GM12878 (cell line): ENCODE data around the gene COL27A1. TPM values are rescaled to one million over a fixed set of nuclear protein-coding genes. Genes with fewer than 3 reads are reported as not detected.

Experiments
- ATAC-seq: fragments of 200-7000 bp; cut with Tn5 transposase; 3 replicates; pipeline ENCODE4 v1.9.1; 2020; ENCODE audit warnings: mild to moderate bottlenecking, moderate library complexity
- BruUV-seq: library from RNA; stranded (reverse); fragments of 400-500 nt; replicated peaks from 2 replicates; lab custom pipeline; 2021; lab: Mats Ljungman, UMichigan
- CTCF ChIA-PET: fragments of 300-600 bp; sonication (Branson Sonifier 250); formaldehyde crosslinking; extraction: SDS; loops from one replicate; lab custom pipeline; 2021; ENCODE audit warnings: inconsistent platforms; lab: Yijun Ruan, JAX
- POLR2A ChIA-PET: fragments of 350-600 bp; formaldehyde crosslinking; extraction: SDS; loops from one replicate; lab custom pipeline; 2021; ENCODE audit warnings: inconsistent platforms; lab: Charles Lee
- RAD21 ChIA-PET: fragments of 300-600 bp; sonication (Branson Sonifier 250); formaldehyde crosslinking; loops from one replicate; lab custom pipeline; 2023; ENCODE audit warnings: antibody characterized with exemption; ENCODE audit not compliant: unreplicated experiment; lab: Charles Lee
- SMC1A ChIA-PET: fragments of 300-600 bp; sonication (Branson Sonifier 250); formaldehyde crosslinking; loops from one replicate; lab custom pipeline; 2023; ENCODE audit not compliant: unreplicated experiment, uncharacterized antibody; lab: Charles Lee
- DNase-seq: peaks from one replicate; pipeline ENCODE4 v3.0.0-alpha.2; 2011; ENCODE audit warnings: low read depth, low spot score
- FAIRE-seq: peaks from 3 replicates; lab custom pipeline; 2011; peaks lifted over from hg19 to GRCh38; lab: Jason Lieb, UNC
- H2AFZ ChIP-seq: 2 replicates; pipeline ENCODE4 v1.6.0; 2011; ENCODE audit warnings: low read depth, low read length, control low read depth; ENCODE audit not compliant: control insufficient read depth
- H3K27ac ChIP-seq: 2 replicates; pipeline ENCODE4 v1.5.1; 2011; ENCODE audit warnings: control low read depth; ENCODE audit not compliant: control insufficient read depth, insufficient read depth
- H3K27me3 ChIP-seq, 2 experiments: replicated peaks in 1 of 2; 2 replicates each; pipeline versions ENCODE4 v1.6.0 to v1.6.1; 2011; ENCODE audit warnings: low read length in 1 of 2; ENCODE audit not compliant: control insufficient read depth in 2 of 2, insufficient read depth in 2 of 2
- H3K36me3 ChIP-seq, 2 experiments: 2 replicates each; pipeline ENCODE4 v1.5.1; 2011; ENCODE audit warnings: low read length in 1 of 2; ENCODE audit not compliant: control insufficient read depth in 2 of 2, insufficient read depth in 2 of 2
- H3K4me1 ChIP-seq: 2 replicates; pipeline ENCODE4 v1.6.1; 2011; ENCODE audit warnings: mild to moderate bottlenecking, low read length, moderate library complexity, mixed read lengths; ENCODE audit not compliant: control insufficient read depth, insufficient read depth
- H3K4me2 ChIP-seq: 2 replicates; pipeline ENCODE4 v1.6.0; 2011; ENCODE audit warnings: control low read depth; ENCODE audit not compliant: control insufficient read depth, insufficient read depth
- H3K4me3 ChIP-seq: fragments of 200-600 bp; sonication (generic); 2 replicates; pipeline ENCODE4 v1.5.1; 2016
- H3K79me2 ChIP-seq: 2 replicates; pipeline ENCODE4 v1.6.0; 2011; ENCODE audit warnings: low read length; ENCODE audit not compliant: control insufficient read depth, insufficient read depth
- H3K9ac ChIP-seq: 2 replicates; pipeline ENCODE4 v1.8.0; 2011; ENCODE audit warnings: low read length, control low read depth, mixed read lengths; ENCODE audit not compliant: control insufficient read depth, insufficient read depth
- H3K9me3 ChIP-seq: replicated peaks from 3 replicates; pipeline ENCODE4 v1.5.1; 2011; ENCODE audit warnings: mild to moderate bottlenecking, low read length; ENCODE audit not compliant: control insufficient read depth, insufficient read depth
- H4K20me1 ChIP-seq: 2 replicates; pipeline ENCODE4 v1.6.0; 2011; ENCODE audit not compliant: control insufficient read depth, insufficient read depth
- CUX1 ChIP-seq: IDR thresholded peaks from 2 replicates; pipeline ENCODE4 v1.6.1; 2012; ENCODE audit warnings: improper control_type of control experiment, low read depth, low read length; ENCODE audit not compliant: insufficient replicate concordance
- POLR2A ChIP-seq: IDR thresholded peaks from 2 replicates; pipeline ENCODE4 v1.6.1; 2011; ENCODE audit warnings: low read depth, mild to moderate bottlenecking, low read length
- WGBS: methylation state at CpG from one replicate; pipeline ENCODE4 v1.1.6; 2016; ENCODE audit warnings: low lambda C conversion rate; ENCODE audit not compliant: insufficient replicate concordance, insufficient coverage; ENCODE audit errors: missing lambda C conversion rate; 5-methylcytosine and 5-hydroxymethylcytosine counted together
- in situ Hi-C: fragments of 300-500 bp; cut with MboI; formaldehyde crosslinking; loops from 9 replicates; pipeline ENCODE4 v1.14.3; 2018; ENCODE audit warnings: mixed read lengths
- intact Hi-C: fragments of 100-400 bp; cut with micrococcal nuclease; formaldehyde crosslinking; loops from one replicate; pipeline ENCODE4 v1.14.2; 2022; ENCODE audit not compliant: unreplicated experiment
- polyA plus RNA-seq, 11 experiments: library from polyadenylated mRNA; depleted of rRNA in 4 of 11; unstranded in 6 of 11; stranded (reverse) in 5 of 11; fragments of >200 nt; fragmentation: Nextera tagmentation in 4 of 11; fragmentation: Illumina TruSeq in 1 of 11; extraction: Ambion mirVana in 4 of 11; extraction: Trizol in 1 of 11; gene quantifications; 1 replicate in 1 of 11; 2 replicates in 10 of 11; pipeline versions ENCODE4 v1.2.1 to v1.2.3, GENCODE V29; 2011 to 2016; ENCODE audit warnings: inconsistent platforms in 2 of 11, missing spikeins in 2 of 11, low read depth in 1 of 11
- total RNA-seq, 4 experiments: library from RNA; depleted of rRNA in 3 of 4; stranded (reverse); fragments of >200 nt in 3 of 4; fragmentation: Illumina TruSeq in 1 of 4; extraction: Trizol in 1 of 4; gene quantifications; 2 replicates each; pipeline versions ENCODE4 v1.2.1 to v1.2.3, GENCODE V29; 2013 to 2021

Gene COL27A1
- total and polyA plus RNA-seq, 10 of the 15 experiments (the other 5 are each of a cell fraction or from before 2014, with no cell fraction given): 0.10 TPM; not detected in 9

GRCh38 chr9:114344188-114344566 lies 188.8 kb downstream of the COL27A1 start:
- no peak overlapping the region for H2AFZ ChIP-seq
- no peaks in the 10 kb centered on the region for H3K27me3 ChIP-seq
- H3K9ac ChIP-seq: no peak overlapping the region
- ATAC-seq (no peak), DNase-seq (no peak), FAIRE-seq (no peak)
- H3K79me2 ChIP-seq: no peaks in the 10 kb centered on the region
- POLR2A ChIA-PET: interaction anchor here (1.2 kb wide), 1 partner anchor 47 kb away, joined by 4 read pairs; no protein-coding TSS in a partner anchor
- H3K4me2 ChIP-seq: no peak overlapping the region
- in situ Hi-C loops: no loop called here
- RAD21 ChIA-PET: interaction anchor here (1.1 kb wide), 1 partner anchor 46 kb away, joined by 4 read pairs; no protein-coding TSS in a partner anchor
- BruUV-seq: no TSS peak
- CTCF ChIA-PET: interaction anchor here (1.3 to 2.1 kb wide), 2 partner anchors 46 to 309 kb away, joined by 3 to 5 read pairs; no protein-coding TSS in a partner anchor
- H3K4me1 ChIP-seq: peaks cover 6% of the 10 kb centered on the region
- intact Hi-C loops: loop anchor here (5.0 to 10.0 kb wide), 2 partner anchors 161 to 308 kb away; partner anchors contain the start of gene WHRN
- no peak overlapping the region for H3K4me3 ChIP-seq
- H3K36me3 ChIP-seq: peaks cover 59 to 66% of the 10 kb centered on the region in 2 experiments
- no peak overlapping the region for H3K27ac ChIP-seq
- H4K20me1 ChIP-seq: no peaks in the 10 kb centered on the region
- no peaks in the 10 kb centered on the region for H3K9me3 ChIP-seq
- SMC1A ChIA-PET: interaction anchor here (1.2 kb wide), 1 partner anchor 46 kb away, joined by 3 read pairs; no protein-coding TSS in a partner anchor
- WGBS: 95% methylated on average over 11 of the region's 11 CpGs
- TF ChIP-seq CUX1 (no peak), POLR2A (peak; percentile 19; the same call in 1 of the 2 replicates)
- TF ChIP-seq, all 136 proteins: peak for 1
